Stimulated activated CD4-positive, alpha-beta T cell treated with anti-CD3 and anti-CD28 coated beads, Interleukin-1b, Interleukin-23, amount 100 ng/mL, for 4 hours (primary cell): ENCODE results near the gene COPG2.

Source experiments
- DNase-seq, 2 donors: peaks; one replicate each; pipeline ENCODE4 v3.0.0-alpha.2; 2020; ENCODE audit warnings: low read depth in 2 of 2

Gene COPG2

DNA sequence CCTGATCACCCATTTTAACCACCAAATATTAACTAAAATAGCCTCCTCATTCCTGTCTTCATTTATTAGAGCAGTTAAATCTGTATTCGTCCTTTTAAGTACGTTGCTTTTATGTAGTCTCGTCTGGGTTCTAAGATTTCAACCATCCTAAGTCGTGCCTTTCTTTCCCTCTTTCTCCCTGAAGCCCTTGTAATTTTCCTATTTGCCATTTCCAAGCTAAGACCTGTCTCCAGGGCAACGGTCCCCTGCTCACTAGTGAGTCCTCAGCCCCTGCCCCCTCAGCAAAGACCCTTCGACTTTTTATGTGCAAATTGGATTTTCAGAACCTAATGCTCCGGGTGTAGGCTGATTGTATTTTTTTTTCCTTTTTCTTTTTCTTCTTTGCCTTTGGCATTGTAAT is 192.8 kb downstream of the COPG2 start:
- no peak for DNase-seq

DNA sequence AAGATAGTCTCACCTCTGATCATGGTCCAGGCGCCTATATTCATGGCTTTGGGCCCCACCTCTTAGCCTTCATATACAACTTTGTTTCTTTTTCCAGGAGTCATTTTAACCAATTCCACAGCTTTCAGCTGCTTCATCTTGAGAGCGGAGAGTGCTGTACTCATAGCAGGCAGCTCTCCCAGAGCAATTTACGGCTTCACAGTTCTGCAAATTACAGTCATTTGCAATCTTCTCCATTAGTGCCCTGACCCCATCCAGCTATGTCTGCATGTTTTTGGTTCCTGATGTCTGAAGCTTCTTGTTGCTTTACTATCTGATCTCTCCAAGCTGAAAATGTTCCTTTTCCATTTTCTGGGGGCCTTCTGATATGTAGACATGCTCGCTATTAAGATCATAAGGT is 194.7 kb downstream of the COPG2 start:
- DNase-seq: no peak

DNA sequence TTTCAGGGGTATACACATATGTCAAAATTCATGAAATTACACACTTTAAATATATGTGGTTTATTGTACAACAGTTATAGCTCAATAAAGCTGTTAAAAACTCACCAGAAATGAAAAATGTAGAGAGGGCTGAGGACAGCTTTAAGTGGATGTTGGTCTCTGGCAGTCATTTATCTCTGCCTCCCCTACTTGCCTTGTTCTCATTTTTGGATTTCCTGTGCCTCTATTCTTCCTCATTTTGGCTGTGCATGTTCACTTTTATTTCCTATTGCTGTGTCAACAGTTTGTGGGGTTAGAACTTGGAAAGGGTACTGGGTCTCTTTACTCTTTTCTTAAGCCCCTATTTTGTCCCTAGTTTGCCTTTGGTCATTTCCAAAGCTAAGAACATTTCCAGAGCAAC is 195.3 kb downstream of the COPG2 start:
- DNase-seq: no peak

DNA sequence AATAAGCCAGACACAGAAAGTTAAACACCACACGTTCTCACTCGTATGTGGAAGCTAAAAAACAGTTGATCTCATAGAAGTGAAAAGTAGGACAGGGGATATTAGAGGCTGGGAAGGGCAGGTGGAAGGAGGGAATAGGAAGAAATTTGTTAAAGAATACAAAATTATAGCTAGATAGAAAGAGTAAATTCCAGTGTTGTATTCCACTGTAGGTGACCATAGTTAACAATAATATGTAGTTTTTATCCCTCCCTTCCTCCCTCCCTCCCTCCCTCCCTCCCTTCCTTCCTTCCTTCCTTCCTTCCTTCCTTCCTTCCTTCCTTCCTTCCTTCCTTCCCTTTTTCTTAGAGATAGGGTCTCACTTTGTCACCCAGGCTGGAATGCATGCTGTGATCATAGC is 196.6 kb downstream of the COPG2 start:
- DNase-seq: no peak

DNA sequence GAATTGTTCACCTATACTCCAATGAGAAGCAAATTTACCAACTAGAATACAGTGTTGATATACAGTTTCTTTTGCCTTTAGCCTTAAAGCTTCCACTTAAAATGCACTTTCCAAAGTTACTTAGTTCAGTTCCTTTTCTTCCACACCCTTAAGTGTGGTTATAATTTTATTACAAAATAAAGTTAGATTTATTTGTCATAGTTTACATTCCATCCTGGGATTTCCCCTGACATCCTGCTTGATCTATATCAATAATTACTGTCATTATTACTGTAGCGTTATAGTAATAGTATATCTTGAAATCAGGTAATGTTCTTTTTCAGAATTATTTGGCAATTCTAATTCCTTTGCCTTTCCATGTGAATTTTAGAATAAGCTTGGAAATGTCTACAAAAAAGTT is 199.9 kb downstream of the COPG2 start:
- no peak for DNase-seq

DNA sequence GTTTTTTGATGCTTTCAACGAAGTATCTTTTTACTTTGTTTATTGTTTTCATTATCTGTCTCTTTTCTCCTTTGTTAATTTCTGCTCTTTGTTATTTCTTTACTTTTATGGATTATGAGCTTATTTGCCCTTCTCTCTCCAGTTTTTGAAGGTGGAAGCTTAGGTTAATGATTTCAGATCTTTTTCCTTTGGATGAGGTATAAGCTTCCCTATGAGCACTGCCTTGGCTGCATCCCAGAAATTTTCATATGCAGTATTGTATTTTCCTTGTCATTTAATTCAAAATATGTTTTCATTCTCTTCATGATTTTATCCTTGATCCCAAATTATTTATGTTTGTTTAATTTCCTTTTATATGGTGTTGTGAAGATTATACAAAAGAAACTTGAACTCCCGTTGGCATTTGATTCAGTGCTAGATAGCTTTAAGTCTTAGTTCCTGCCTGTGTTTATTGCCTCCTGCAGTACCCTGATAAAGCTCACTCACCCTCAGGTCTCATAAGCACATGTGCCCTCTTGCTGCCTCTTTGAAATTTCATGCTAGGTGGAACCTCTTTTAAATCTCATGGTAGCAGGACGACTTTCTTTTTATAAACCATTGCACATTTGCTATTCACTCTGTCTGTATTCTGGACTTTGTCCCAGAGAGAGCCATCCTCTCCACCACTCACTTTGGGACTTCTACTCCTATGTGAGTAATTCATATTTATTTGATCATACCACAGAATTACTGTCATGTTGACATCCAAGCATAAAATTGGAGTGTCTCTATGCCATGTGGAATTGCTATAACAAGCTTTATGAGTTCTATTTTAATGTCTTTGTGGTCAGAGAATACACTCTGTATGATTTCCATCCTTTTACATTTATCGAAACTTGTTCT is 204.8 kb downstream of the COPG2 start:
- DNase-seq: no peak

DNA sequence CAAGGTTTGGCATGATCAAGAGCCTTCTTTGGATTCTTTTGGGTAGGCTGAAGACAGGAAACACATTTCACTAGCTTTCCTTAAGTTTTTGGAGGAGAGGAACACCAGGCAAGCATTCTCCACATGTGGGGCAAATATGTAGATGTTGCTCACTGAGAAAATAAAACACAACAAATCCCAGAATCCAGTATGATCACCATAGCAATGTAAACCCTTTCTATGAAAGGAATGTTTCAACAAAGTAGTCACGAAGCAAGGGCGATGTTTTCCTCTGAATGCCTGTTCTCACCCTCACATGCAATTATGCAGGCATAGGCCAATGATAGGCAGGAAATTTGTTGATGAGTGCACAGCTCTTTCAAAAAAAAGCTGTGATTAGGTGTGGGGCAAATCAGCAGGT is 207.3 kb downstream of the COPG2 start:
- no peak for DNase-seq

DNA sequence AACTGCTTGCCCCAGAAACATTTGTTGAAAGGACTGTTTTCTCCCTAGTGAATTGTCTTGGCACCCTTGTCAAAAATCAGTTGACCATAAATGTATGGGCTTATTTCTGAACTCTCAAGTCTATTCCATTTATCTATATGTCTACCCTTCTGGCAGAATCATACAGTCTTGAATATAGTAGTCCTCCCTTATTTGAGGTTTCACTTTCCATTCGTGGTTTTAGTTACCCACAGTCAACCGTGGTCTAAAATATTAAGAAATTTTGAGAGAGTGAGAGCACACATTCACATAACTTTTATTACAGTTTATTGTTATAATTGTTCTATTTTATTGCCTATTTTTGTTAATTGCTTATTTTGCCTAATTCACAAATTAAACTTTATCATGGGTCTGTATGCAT is 210.3 kb downstream of the COPG2 start:
- no peak for DNase-seq
